ENCODE data around the gene ALK.

DNA sequence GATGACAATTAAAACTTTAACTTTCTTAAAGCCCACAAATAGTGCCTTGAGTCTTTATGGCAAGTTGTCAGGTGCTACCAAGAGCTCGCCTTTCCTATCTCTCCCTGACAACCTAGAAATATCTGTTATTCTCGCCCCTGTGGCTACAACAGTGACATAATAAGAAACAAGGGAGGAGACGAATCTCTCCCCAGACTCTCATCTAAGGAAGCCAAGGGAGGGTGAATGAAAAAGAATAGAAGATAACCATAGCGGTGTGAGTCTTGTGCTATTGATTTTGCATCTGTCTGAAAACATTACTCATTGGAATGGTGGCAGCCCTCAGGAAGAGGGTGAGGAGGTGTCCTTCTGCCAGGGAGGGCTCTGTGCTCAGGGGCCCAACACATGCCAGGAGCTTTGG, 114.3 kb downstream of the ALK start:
- TF ChIP-seq, protein P1, sequence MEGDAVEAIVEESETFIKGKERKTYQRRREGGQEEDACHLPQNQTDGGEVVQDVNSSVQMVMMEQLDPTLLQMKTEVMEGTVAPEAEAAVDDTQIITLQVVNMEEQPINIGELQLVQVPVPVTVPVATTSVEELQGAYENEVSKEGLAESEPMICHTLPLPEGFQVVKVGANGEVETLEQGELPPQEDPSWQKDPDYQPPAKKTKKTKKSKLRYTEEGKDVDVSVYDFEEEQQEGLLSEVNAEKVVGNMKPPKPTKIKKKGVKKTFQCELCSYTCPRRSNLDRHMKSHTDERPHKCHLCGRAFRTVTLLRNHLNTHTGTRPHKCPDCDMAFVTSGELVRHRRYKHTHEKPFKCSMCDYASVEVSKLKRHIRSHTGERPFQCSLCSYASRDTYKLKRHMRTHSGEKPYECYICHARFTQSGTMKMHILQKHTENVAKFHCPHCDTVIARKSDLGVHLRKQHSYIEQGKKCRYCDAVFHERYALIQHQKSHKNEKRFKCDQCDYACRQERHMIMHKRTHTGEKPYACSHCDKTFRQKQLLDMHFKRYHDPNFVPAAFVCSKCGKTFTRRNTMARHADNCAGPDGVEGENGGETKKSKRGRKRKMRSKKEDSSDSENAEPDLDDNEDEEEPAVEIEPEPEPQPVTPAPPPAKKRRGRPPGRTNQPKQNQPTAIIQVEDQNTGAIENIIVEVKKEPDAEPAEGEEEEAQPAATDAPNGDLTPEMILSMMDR (IDR thresholded peaks at IDR 0.05; ENCODE audit: low read depth, low read length), result no peak
- TF ChIP-seq POLR2A (IDR thresholded peaks at IDR 0.05; ENCODE audit: extremely low read depth, insufficient read length) (no peak), MYC (IDR thresholded peaks at IDR 0.05; ENCODE audit: low read depth, low read length) (no peak)
- TF ChIP-seq, protein P2, sequence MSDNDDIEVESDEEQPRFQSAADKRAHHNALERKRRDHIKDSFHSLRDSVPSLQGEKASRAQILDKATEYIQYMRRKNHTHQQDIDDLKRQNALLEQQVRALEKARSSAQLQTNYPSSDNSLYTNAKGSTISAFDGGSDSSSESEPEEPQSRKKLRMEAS (IDR thresholded peaks at IDR 0.05; ENCODE audit: low read depth, low read length), result no peak

Measured in NB4 (cell line).